Renal cortex interstitium (tissue), 11 donors: Measurements from ENCODE around the gene CDH20. TPM values are rescaled to one million over a fixed set of nuclear protein-coding genes. Genes with fewer than 3 reads are reported as not detected.

Experiments
- DNase-seq, 11 donors: peaks; one replicate each; pipeline ENCODE4 v3.0.0-alpha.2; 2013; ENCODE audit warnings: low read depth in 9 of 11, low spot score in 4 of 11; ENCODE audit errors: extremely low read depth in 1 of 11
- polyA plus RNA-seq, 3 donors: library from polyadenylated mRNA; unstranded; fragments of 120-200 nt; gene quantifications; one replicate each; pipeline ENCODE4 v1.2.1, GENCODE V29; 2013; ENCODE audit not compliant: insufficient read length in 3 of 3

The CDH20 gene
- polyA plus RNA-seq, 3 donors, result 3.6 to 4.5 (median 3.7) TPM

DNA sequence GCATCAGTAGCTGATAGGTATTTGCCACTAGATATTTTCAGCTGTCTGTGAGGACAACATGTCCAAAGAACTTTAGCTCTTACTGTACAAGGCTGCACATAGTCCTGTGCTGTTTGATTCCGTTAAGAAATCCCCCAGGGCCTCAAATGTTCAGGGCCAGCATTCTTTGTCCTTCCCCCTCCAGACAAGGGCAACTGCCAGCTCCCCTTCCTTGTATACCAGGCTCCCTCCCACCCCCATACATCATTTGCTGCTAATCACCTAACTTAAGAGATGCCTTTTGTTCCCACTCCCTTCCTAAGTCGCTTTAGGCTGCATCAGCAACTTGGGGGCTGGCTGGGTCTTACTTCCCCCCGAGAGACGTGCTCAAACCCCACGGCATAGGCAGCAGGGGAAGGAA is 138.7 kb downstream of the CDH20 start:
- DNase-seq, result no peak

DNA sequence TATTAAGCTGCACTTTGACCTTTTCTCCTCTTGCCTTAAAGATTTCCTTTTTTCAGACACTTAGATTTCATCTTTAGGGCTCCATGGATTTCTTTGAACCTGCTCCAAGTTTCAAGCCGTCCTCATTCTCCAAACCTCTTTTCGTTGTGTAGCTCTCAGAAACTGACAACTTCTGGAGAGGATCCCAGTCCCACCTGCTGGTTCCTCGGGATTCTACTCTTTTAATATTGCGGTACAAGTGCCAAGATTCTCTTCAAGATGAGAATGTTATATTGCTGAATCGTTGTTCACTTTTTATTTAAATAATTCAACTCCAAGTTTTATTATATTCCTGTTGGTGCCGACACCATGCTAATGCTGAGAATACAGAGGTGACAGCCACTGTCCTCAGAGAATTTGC is 141.1 kb downstream of the CDH20 start:
- no peak for DNase-seq

DNA sequence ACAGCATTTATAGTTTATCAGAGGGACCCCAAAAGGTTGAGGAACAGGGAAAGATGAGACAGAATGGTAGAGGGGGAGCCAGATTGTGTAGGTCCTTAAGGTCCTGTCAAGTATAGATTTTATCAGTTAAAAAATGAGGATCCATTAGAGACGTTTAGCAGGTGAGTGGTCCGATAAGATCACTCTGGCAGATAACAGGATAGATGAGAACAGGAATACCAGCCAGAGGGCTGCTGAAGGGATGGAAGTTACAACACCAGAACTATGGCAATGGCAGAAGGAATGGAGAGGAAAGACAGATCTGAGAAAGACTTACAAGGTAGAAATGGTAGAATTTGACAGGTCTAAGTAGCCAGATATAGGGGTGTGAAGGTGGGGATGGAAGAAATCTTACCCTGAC is 141.7 kb downstream of the CDH20 start:
- DNase-seq, result no peak

DNA sequence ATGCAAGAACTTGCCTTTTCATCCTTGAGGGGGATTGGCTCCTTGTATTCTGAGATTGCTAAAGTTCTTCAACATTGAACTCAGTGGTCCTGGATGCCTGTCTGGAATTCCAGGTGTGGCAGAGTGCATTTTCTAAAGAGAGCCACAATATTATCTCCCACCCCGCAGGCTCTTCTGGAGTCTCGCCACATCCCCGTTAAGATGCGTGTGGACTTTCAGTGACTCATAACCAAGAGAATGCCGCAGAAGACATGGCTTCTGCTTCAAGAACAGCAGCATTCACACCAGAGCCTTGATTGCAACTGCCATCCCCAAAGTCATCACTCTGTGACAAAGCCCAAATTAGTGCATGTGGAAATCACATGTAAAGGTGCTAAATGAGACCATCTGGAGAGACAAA is 142.7 kb downstream of the CDH20 start:
- no peak for DNase-seq

DNA sequence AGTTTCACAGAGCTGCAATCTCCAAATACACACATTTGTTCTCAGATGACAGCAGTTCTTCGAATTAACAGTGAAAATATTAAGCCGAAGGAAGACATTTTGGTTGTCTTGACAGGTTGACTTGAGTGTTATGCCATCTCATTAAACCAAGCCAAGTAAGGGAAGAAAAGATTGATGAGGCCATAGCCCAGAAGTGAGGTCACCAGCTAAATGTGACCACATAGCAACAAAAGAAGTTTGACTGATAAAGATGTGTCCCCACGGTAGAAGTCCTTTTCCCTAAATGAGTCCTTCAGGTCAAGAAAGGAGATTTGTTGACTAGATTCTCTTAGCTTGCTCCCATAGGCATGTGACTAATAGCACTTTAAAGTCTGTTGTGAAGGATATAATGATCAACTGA is 156.1 kb downstream of the CDH20 start:
- DNase-seq, result no peak

DNA sequence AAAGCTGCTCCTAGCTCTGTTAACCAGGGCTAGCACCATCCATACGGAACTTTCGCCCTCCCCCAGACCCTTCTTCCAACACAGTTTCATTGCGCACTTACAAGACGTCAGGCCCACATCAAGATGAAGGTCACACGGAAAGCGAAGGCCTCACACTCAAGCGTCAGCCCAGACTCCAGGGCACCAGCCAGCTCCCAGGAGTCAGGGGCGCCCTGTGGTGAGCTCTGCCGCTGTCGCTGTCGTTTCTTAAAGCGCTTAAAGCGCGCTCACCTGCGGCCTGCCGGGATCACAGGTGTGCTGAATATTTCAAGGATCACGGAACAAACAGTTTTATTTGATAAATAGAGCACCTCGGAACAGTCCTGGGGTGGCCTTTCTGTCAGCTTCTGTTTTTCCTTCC is 163.1 kb downstream of the CDH20 start:
- no peak for DNase-seq

DNA sequence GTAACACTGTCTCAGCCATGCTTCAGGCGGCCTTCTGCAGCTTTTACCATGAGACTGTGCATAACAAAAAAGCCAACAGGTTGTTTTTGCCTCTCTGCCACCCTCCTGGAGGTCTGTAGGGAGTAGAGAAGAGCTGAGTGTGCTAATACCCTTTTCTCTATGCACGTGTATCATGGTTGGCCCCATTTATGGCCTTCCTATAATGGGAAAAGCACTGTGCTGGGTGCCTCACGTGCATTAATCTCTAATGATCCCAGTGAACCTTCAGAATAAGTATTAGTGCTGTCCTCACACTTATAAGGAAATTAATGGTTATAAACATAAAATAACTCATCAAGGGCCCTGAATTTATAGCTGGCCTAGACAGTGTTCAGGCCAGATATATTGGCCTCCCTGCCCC is 164.2 kb downstream of the CDH20 start:
- no peak for DNase-seq

DNA sequence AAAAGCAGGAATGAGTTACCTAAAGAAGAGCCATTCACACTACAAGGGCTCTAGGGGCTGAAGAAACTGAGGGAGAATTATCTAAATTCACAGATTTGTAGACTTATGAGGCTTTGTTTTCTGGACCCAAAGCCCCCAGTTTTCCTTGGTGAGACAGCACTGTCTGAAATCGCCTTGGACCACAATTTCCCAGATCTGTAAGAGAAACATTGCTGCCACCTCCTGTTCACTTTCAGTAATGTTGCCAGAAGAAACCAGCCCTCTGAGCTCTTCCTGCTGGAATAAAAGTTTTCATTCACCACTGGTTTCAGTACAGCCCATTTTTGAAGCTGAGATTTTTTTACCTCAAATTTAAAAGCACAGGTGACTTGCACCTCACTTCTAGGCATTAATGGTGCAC is 169.2 kb downstream of the CDH20 start:
- DNase-seq, result peak; percentile 44 to 64 (median 55)

DNA sequence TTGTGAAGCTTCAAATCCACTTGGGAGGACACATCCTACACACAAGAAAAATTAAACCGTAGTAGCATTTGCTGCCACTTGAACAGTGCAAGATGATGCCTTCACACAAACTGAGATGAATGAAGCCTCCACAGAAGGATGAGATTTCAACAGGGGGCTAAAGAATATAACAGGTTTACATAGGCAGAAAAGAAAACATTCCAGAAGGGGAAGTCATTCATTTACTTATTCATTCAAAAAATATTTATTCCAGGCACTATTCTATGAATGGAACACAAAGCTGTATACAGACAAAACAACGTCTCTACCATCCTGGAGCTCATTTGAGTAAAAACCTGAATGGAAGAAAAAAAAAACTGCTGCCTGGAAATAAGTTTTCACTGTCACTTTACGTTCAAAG is 170.5 kb downstream of the CDH20 start:
- DNase-seq, result no peak

DNA sequence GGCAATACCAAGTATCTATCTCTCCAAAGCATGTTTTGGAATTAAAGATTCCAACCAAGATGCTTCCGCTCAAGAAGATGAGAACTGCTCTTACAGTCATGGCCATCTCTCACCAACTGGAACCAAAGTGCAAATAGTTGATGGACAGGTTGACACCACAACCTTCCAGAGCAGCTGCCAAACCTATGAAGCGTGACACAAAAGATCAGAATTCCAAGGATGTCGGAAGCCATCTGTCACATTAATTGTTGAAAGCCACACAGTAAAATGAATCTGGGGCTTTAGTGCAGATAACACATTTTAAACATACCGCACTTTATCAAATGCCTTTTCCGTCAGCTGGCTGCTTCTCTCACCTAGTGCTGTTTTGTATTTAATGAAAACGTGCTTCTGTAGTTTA is 195.7 kb downstream of the CDH20 start:
- peak in 7 of 11 donors; percentile 22 to 61 (median 30) for DNase-seq

DNA sequence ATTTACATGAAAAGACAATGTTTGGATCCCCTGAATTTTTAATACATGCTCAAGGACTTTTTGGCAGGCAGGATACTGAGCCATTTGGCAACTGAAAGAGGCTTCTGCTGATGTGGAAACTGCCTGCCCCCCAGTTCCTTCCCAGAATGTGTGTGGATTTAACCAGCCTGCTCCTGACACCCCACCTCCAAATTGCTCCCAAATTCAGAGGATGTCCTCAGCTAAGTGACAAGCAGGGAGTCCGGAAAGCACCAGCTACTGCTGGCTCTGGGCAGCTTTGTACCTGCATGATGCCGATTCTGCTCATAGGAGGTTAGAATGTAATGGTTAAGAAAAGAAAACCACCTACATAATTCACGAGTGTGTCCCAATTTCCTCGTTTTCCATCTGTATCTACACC is 197.5 kb downstream of the CDH20 start:
- no peak for DNase-seq

DNA sequence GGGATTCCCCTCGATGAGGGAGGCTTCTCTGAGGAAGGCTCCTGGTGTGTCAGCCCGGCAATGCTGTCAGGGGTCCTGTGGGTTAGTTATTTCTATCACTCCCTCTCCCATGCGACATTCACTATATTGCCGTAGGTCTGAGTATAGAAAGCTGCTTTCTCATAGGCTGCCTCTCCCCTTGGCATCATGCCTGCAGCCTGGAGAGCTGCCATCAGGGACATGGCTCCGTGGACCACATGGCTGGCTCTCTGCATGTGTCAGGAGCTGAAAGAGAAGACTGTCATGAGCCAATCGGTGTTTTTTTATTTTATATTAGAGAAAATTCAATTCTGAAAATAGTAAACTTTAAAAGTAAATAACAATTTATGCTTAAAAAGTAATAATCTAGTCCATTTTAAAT is 198.0 kb downstream of the CDH20 start:
- no peak for DNase-seq

DNA sequence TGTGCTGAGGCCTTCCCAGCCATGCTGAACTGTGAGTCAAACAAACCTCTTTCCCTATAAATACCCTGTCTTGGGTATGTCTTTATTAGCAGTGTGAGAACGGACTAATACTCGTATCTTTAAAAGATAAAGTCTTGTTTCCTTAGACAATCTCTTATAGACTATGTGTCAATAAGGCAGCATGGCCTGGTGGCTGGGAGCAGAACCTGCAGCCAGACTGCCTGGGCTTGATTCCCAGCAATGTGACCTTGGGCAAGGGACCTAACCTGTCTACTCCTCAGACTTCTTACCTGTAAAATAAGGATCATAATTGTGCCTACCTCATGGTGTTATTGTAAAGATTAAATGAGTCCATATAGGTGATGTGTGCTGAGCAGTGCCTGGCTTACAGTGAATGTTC is 198.7 kb downstream of the CDH20 start:
- DNase-seq, result no peak

DNA sequence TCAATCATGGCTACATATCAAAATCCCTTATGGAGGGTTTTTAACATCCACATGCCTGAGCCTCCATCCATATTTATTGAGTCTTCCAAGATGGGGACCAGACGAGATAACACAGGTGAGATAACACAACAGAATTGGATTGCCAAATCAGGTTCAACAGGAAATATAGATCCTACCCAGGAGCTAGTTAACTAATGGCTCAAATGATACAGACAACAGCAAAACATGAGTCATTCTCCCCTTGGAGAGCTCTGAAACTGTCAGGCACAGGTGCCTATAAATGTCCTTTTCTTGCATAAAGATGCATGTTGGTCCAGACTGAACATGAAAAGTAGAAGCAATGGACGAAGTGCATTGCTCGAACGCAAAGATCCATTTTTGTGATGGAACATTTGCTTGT is 202.2 kb downstream of the CDH20 start:
- no peak for DNase-seq

DNA sequence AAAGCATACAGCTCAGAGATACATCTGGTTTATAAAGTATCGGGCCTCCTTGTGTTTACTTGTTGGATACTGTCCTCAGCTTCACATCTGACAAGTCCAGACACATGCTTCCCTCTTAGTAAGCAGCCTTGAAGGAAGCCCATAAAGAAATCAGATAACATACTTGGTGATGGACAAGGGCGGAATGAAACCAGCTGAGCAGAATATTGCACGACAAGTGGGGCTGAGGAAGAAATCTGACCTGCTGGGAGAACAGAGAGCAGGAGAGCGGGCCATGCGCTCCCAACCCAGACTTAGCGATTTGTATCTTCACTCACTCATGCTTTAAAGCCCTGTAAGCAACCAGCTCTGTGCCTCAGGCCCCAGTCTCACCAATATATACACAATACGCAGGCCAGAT is 208.4 kb downstream of the CDH20 start:
- DNase-seq, result no peak

DNA sequence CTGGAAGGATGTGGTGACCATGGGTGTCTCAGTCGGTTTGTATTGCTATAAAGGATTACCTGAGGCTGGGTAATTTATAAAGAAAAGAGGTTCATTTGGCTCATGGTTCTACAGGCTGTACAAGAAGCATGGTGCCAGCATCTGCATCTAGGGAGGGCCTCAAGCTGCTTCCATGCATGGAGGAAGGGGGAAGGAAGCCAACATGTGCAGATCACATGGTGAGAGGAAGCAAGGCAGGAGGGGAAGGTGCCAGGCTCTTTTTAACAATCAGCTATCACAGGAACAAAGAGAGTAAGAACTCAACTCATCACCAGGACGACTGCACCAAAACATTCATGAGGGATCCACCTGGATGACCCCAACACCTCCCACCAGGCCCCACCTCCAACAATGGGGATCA is 209.4 kb downstream of the CDH20 start:
- no peak for DNase-seq

DNA sequence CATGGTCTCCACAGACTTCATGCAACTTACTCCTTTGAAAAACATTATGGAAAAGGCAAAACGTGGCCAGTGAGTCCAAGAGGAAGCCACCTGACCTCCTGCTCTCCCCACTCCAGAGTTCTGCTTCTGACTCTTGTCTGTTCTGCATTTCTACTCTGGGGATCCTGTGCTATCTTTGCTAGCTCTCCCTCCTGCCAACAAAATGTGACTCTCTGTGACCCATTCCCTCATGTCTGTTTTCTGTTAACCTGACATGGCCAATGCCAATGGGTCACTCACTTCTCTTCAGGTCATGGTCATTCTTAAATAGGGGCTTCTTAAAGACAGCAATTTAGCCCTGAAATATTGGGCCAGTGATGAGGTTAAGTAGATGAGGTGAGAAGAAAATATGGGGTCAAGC is 210.3 kb downstream of the CDH20 start:
- no peak for DNase-seq

DNA sequence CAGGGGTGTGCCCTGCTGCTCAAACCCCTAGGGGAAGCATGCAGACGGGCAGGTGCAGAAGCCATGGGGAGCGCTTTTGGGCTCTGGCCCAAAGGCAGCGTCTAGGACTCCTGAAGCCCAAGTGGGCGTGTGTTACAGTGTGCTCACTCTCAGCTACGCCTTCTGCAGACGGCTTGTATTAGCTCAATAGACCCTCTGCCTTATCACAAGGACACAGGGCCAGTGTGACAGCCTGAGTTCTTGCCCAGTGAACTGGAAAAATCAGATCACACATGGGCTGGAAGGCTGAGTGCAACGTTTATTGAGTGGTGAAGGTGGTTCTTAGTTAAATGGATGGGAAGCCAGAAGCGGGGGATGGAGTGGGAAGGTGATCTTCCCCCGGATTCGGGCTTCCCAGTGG is 210.9 kb downstream of the CDH20 start:
- no peak for DNase-seq

DNA sequence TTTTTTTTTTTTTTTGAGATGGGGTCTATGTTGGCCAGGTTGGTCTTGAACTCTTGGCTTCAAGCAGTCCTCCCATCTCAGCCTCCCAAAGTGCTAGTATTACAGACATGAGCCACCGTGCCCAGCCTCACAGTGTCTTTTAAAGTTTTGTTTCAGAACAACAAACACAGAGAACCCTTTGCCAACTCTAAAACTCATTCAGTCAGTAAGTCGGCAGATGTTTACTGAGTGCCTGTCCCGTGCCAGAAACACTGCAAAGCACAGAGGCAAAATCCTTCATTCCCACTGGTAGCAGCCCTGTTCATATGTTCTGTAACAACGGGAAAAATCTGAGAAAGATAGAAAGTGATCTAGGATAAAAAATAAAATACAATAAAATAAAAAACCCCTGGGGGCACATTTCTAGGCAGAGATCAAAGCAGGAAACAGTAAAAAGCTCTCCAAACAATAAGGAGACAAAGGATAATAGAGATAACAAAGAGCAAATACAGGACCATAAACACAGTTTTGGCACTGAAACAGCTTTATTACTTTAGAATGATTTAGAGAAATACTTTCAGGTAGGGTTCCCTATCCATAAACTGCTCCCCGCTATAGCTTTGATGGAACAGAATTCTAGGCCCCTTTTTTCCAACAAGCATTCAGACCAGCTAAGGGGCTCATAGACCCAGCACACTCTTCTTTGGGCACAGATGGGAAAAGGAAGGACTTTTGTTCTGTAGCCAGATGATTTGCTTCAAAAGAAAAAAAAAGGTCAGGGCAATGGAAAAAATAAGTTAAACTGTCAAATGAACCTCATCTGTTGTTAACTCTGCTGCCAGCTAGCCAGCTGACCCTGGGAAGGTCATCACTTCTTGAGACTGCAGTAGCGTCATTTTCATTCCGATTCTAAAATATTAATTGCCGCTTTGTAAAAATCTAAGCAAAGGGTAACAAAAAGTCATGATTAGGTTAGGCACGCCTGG is 212.3 kb downstream of the CDH20 start:
- peak in 2 of 11 donors; percentile 4 to 13 for DNase-seq

DNA sequence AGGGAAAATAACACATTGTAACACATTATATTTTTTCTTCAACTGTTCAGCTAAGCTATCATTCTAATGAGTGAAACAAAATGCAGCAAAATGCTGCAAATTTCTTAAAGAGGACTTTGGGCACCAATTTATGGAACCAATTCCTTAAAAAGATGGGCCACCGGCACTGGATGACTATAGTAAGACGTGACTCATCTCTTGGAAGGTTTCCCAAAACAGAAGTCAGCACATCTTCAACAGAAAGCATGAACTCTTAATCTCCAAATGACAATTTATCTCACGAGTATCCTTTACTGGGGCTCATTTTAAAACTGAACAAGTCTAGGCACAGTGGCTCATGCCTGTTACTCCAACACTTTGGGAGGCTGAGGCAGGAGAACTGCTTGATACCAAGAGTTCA is 213.4 kb downstream of the CDH20 start:
- DNase-seq, result no peak

DNA sequence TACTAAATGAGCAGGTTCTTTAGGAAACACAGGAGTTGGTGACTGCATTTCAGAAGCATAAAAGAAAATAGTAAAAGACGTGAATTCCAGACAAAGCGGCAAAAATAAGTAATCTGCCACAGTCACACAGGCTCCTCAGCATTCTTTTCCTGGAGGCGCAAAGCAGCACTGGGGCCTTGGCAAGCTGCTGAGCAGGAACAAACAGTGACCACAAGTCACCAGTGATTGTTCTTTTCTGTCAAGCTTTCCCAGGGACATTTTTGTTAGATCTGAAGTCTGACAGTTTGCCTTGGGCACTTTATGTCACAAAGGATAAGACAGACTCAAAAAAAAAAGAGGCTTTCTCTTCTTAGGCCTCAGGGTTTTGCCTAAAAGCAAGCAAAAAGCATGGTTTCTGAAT is 216.2 kb downstream of the CDH20 start:
- no peak for DNase-seq
